ENCODE measurements around the gene IPP.

- TF ChIP-seq, protein P1, sequence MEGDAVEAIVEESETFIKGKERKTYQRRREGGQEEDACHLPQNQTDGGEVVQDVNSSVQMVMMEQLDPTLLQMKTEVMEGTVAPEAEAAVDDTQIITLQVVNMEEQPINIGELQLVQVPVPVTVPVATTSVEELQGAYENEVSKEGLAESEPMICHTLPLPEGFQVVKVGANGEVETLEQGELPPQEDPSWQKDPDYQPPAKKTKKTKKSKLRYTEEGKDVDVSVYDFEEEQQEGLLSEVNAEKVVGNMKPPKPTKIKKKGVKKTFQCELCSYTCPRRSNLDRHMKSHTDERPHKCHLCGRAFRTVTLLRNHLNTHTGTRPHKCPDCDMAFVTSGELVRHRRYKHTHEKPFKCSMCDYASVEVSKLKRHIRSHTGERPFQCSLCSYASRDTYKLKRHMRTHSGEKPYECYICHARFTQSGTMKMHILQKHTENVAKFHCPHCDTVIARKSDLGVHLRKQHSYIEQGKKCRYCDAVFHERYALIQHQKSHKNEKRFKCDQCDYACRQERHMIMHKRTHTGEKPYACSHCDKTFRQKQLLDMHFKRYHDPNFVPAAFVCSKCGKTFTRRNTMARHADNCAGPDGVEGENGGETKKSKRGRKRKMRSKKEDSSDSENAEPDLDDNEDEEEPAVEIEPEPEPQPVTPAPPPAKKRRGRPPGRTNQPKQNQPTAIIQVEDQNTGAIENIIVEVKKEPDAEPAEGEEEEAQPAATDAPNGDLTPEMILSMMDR (conservative IDR thresholded peaks at IDR 0.05; ENCODE audit: low read length) = no peak
- TF ChIP-seq EZH2phosphoT487 (IDR thresholded peaks at IDR 0.05; ENCODE audit: borderline replicate concordance) = no peak
Observed at GRCh38 chr1:45739137-45739536, 11.3 kb downstream of the IPP start.
